ENCODE results near the gene PRELID1.
"Not testable (repeated sequence)": the region's sequence is repeated elsewhere in the genome, so short reads cannot be mapped to it uniquely, and the experiment has no call there.

PRELID1 gene

GRCh38 chr5:177303121-177303924 lies at the start of gene PRELID1, which contains the start of gene RAB24:
Gene PRELID1, plus strand, starts transcription at chr5:177303799. Its CDS starts 187 bp downstream, at chr5:177303986.
Gene RAB24, minus strand, starts transcription at chr5:177303719. Its CDS starts 431 bp downstream, at chr5:177303288.
- DNase-seq (ENCODE audit: low read depth), result peak; percentile 87

GRCh38 chr5:177256296-177256695 lies 47.3 kb upstream of the PRELID1 start:
- DNase-seq (ENCODE audit: low read depth), result no peak

GRCh38 chr5:177258711-177259110 lies 44.9 kb upstream of the PRELID1 start:
- not testable (repeated sequence) for DNase-seq (ENCODE audit: low read depth)

GRCh38 chr5:177260961-177261360 lies 42.6 kb upstream of the PRELID1 start:
- no peak for DNase-seq (ENCODE audit: low read depth)

GRCh38 chr5:177261510-177261909 lies 42.1 kb upstream of the PRELID1 start:
- no peak for DNase-seq (ENCODE audit: low read depth)

- no peak for DNase-seq (ENCODE audit: low read depth)
Observed at GRCh38 chr5:177264178-177264577, 39.4 kb upstream of the PRELID1 start.

GRCh38 chr5:177265395-177265794 lies 38.2 kb upstream of the PRELID1 start:
- DNase-seq (ENCODE audit: low read depth), result no peak

GRCh38 chr5:177269232-177269895 lies 34.2 kb upstream of the PRELID1 start:
- DNase-seq (ENCODE audit: low read depth), result no peak

- no peak for DNase-seq (ENCODE audit: low read depth)
Observed at GRCh38 chr5:177269976-177270375, 33.6 kb upstream of the PRELID1 start.

- DNase-seq (ENCODE audit: low read depth), result no peak
Observed at GRCh38 chr5:177270653-177271052, 32.9 kb upstream of the PRELID1 start.

GRCh38 chr5:177271113-177271512 lies 32.5 kb upstream of the PRELID1 start:
- no peak for DNase-seq (ENCODE audit: low read depth)

- DNase-seq (ENCODE audit: low read depth), result no peak
Observed at GRCh38 chr5:177275883-177276282, 27.7 kb upstream of the PRELID1 start.

- DNase-seq (ENCODE audit: low read depth), result no peak
Observed at GRCh38 chr5:177276886-177277285, 26.7 kb upstream of the PRELID1 start.

GRCh38 chr5:177288191-177288590 lies 15.4 kb upstream of the PRELID1 start:
- no peak for DNase-seq (ENCODE audit: low read depth)

GRCh38 chr5:177290816-177291596 lies 12.6 kb upstream of the PRELID1 start:
- DNase-seq (ENCODE audit: low read depth), result no peak

GRCh38 chr5:177291735-177292134 lies 11.9 kb upstream of the PRELID1 start:
- no peak for DNase-seq (ENCODE audit: low read depth)

- no peak for DNase-seq (ENCODE audit: low read depth)
Observed at GRCh38 chr5:177293819-177294581, 9.6 kb upstream of the PRELID1 start.

- DNase-seq (ENCODE audit: low read depth), result no peak
Observed at GRCh38 chr5:177294632-177295031, 9.0 kb upstream of the PRELID1 start.

- no peak for DNase-seq (ENCODE audit: low read depth)
Observed at GRCh38 chr5:177295924-177296323, 7.7 kb upstream of the PRELID1 start.

- no peak for DNase-seq (ENCODE audit: low read depth)
Observed at GRCh38 chr5:177296581-177296980, 7.0 kb upstream of the PRELID1 start.

GRCh38 chr5:177297922-177298321 lies 5.7 kb upstream of the PRELID1 start:
- no peak for DNase-seq (ENCODE audit: low read depth)

- no peak for DNase-seq (ENCODE audit: low read depth)
Observed at GRCh38 chr5:177299697-177300096, 3.9 kb upstream of the PRELID1 start.

Data from stimulated activated CD8-positive, alpha-beta memory T cell treated with anti-CD3 and anti-CD28 coated beads, Interleukin-4, amount 100 ng/mL, for 24 hours (primary cell).